ENCODE results near the gene RBCK1. TPM values are rescaled to one million over a fixed set of nuclear protein-coding genes. Genes with fewer than 3 reads are reported as not detected.
"Not testable (repeated sequence)": the region's sequence is repeated elsewhere in the genome, so short reads cannot be mapped to it uniquely, and the experiment has no call there.

RBCK1 gene
- total RNA-seq, 1 experiment from 2014 or later: 96.6 TPM

DNA sequence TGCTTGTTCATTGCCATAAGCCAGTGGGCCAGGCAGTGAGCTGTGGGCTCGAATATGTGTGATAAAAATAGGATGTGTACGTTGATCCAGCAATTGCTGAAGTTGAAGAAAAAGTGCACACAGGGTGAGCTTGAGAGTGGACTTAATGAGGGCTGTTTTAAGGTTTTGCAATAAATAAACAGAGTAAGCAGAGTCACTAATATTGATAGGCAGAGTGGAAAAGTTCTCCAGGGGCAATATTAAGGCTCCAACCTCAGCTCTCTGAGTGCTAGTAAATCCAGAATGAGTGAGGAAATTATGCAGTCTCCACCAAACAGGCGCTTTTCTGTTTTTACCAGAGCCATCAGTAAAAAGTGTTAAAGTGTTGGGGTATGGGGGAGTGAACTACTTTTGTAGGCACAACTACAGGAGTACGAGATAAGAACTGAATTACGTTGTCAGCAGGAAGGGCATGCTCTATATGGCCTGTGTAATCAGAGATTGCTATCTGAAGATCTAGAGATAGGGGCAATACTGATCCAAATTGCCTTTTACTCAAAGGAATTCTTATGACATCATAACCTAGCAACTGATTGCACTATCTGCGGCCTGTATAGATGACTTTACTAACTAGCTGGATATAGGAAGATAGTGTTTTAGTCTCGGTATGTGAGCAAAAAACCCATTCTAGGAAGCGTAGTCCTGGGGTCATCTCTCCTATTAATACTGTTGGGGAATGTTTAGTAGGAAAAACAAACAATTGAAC lies 61.8 kb downstream of the RBCK1 start:
- H3K36me3 ChIP-seq (ENCODE audit: insufficient read depth, low read length): 0 out of 2 replicates have a peak, but pooled peaks cover 4% of the 10 kb centered on the region
- H2AFZ ChIP-seq (ENCODE audit: low read length): no peak overlapping the region
- no peak overlapping the region for H3K4me2 ChIP-seq (ENCODE audit: low read depth, low read length, poor library complexity, severe bottlenecking)
- DNase-seq: no peak
- H3K9me3 ChIP-seq (ENCODE audit: low read length): no peaks in the 10 kb centered on the region
- no peaks in the 10 kb centered on the region for H3K9me2 ChIP-seq (replicated peaks; ENCODE audit: insufficient read depth, low read length)
- no peaks in the 10 kb centered on the region for H3K79me2 ChIP-seq (ENCODE audit: low read length)
- H3K4me1 ChIP-seq (ENCODE audit: low read length): no peaks in the 10 kb centered on the region
- no peak overlapping the region for H3K27ac ChIP-seq (ENCODE audit: low read length)
- H4K20me1 ChIP-seq (ENCODE audit: insufficient read depth, low read depth, low read length): no peaks in the 10 kb centered on the region
- no peak overlapping the region for H3K4me3 ChIP-seq (ENCODE audit: low read length)
- H3K27me3 ChIP-seq (ENCODE audit: low read length): no peaks in the 10 kb centered on the region
- H3K9ac ChIP-seq (ENCODE audit: low read length): no peak overlapping the region

DNA sequence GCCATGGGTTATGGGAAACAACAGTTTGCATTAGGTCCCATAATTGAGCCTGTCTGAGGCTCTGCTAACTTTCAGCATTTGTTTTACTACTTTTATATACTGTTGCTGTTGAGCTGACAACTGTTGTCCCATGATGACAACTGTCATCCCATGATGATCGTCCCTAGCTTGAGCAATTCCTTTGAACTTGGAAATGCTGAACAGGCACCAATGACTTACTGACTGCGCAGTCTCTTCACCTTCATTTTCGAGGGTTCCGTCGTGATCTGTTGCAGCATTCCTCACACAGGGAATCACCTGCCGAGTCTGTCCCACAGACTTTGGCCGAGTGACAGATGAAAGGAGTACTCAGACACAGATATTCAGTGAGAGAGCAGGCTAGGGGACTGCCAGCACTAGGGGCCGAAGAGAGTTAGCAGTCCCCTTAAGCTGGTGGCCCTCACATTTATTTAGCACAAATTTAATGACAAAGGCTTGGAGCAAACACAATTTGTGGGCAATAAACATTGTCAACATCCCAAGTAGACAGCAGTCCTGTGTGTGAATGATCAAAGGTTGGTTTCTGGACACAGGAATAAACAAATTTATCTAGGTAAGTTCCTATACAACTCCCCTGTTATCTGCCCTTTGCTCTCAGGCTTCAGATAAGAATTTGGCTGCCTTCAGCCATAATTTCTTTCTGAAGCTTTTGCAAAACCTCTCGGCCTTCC lies 64.2 kb downstream of the RBCK1 start:
- Histone ChIP-seq H3K79me2 (ENCODE audit: low read length) (no peaks in the 10 kb centered on the region), H3K9me3 (ENCODE audit: low read length) (no peaks in the 10 kb centered on the region), H3K27ac (ENCODE audit: low read length) (no peak overlapping the region), H4K20me1 (ENCODE audit: insufficient read depth, low read depth, low read length) (no peaks in the 10 kb centered on the region), H3K36me3 (ENCODE audit: insufficient read depth, low read length) (peaks cover 14% of the 10 kb centered on the region), H2AFZ (ENCODE audit: low read length) (no peak overlapping the region), H3K9ac (ENCODE audit: low read length) (no peak overlapping the region), H3K27me3 (ENCODE audit: low read length) (no peaks in the 10 kb centered on the region), H3K4me2 (ENCODE audit: low read depth, low read length, poor library complexity, severe bottlenecking) (no peak overlapping the region), H3K4me1 (ENCODE audit: low read length) (no peaks in the 10 kb centered on the region), H3K9me2 (replicated peaks; ENCODE audit: insufficient read depth, low read length) (no peaks in the 10 kb centered on the region), H3K4me3 (ENCODE audit: low read length) (no peak overlapping the region)
- no peak for DNase-seq

DNA sequence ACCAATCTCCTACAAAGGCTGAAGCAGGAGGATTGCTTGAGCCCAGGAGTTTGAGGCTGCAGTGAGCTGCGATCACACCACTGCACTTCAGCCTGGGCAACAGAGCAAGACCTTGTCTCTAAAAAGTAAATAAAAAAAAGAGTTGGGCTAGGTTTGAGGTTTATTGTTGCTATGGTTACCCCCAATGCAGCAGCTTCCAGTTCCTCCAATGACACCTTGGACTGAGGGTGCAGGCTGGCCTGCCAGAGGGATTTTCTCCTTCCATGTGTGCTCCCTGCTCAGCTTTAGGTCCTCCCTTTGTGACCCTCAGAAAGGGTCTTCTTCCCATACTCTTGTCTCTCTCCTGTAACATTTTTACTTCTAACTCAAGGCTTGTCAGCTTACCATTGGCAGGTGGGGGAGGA lies 64.8 kb downstream of the RBCK1 start:
- Histone ChIP-seq H3K9ac (ENCODE audit: low read length) (no peak overlapping the region), H3K27me3 (ENCODE audit: low read length) (no peaks in the 10 kb centered on the region), H3K27ac (ENCODE audit: low read length) (no peak overlapping the region), H3K9me2 (replicated peaks; ENCODE audit: insufficient read depth, low read length) (no peaks in the 10 kb centered on the region), H3K4me1 (ENCODE audit: low read length) (no peaks in the 10 kb centered on the region), H2AFZ (ENCODE audit: low read length) (no peak overlapping the region), H3K9me3 (ENCODE audit: low read length) (no peaks in the 10 kb centered on the region), H3K36me3 (ENCODE audit: insufficient read depth, low read length) (peaks cover 20% of the 10 kb centered on the region), H3K4me3 (ENCODE audit: low read length) (no peak overlapping the region), H3K79me2 (ENCODE audit: low read length) (no peaks in the 10 kb centered on the region), H4K20me1 (ENCODE audit: insufficient read depth, low read depth, low read length) (no peaks in the 10 kb centered on the region), H3K4me2 (ENCODE audit: low read depth, low read length, poor library complexity, severe bottlenecking) (no peak overlapping the region)
- DNase-seq: no peak

DNA sequence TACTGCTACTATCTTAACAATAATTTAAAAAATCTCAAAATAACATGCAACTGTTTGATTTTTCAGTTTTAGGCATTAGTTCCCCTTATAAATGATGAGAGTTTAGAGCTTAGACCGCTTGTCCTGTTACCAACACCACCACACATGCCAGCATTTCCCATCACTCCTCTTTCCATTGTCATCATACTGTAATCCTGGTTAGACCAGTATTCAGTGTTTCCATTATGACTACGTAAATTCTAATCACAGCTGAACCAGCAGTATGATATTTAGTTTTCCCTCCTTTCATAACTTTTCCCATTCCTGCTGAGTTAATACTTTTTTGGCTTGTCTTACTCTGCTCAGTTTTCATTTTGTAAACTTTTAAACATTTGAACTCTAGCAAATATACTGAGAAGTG lies 66.5 kb downstream of the RBCK1 start:
- Histone ChIP-seq H3K4me1 (ENCODE audit: low read length) (no peaks in the 10 kb centered on the region), H3K27ac (ENCODE audit: low read length) (no peak overlapping the region), H3K9ac (ENCODE audit: low read length) (no peak overlapping the region), H3K27me3 (ENCODE audit: low read length) (no peaks in the 10 kb centered on the region), H3K36me3 (ENCODE audit: insufficient read depth, low read length) (peaks cover 25% of the 10 kb centered on the region), H3K4me3 (ENCODE audit: low read length) (no peak overlapping the region), H3K9me3 (ENCODE audit: low read length) (no peaks in the 10 kb centered on the region), H2AFZ (ENCODE audit: low read length) (no peak overlapping the region), H3K4me2 (ENCODE audit: low read depth, low read length, poor library complexity, severe bottlenecking) (no peak overlapping the region), H3K9me2 (replicated peaks; ENCODE audit: insufficient read depth, low read length) (no peaks in the 10 kb centered on the region), H3K79me2 (ENCODE audit: low read length) (no peaks in the 10 kb centered on the region), H4K20me1 (ENCODE audit: insufficient read depth, low read depth, low read length) (0 out of 2 replicates have a peak, but pooled peaks cover 4% of the 10 kb centered on the region)
- DNase-seq: no peak

DNA sequence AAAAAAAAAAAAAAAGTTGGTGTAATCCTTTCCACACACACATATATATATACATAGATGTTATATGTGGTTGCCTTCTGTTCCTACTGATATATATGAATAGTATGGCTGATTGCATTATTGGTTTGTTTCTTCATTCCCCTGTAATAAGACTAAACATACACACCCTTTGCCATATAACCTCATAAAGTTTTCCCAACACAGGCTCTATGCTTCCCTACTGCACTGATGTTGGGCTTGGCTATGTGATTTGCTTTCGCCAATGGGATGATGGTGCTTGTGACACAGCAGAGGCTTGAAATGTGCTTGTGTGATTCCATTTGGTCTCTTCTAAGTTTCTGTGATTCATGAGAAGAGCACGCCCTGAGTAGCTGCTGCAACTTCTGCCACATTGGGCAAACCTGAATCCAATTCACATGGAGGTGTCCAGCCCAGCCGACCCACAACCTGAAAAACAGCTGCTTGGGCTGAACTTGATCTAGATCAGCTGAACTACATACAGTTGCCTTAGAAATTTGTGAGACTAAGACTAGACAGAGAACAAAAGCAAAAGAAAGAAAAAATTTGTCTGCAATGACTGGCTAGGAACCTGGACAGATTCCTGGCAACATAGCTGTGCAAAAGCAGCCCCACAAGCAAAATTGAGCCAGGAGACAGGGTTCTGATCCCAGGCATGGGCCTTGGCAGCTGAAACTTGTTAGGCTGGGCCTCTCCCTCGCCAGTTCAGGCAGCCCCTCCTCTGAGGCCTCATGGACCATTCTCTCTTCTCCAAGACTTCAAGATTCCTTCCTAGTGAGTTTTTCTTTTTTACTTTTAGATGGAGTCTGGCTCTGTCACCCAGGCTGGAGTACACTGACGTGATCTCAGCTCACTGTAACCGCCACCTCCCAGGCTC lies 67.6 kb downstream of the RBCK1 start:
- H4K20me1 ChIP-seq (ENCODE audit: insufficient read depth, low read depth, low read length): 0 out of 2 replicates have a peak, but pooled peaks cover 4% of the 10 kb centered on the region
- peaks cover 25% of the 10 kb centered on the region for H3K36me3 ChIP-seq (ENCODE audit: insufficient read depth, low read length)
- H2AFZ ChIP-seq (ENCODE audit: low read length): no peak overlapping the region
- no peaks in the 10 kb centered on the region for H3K79me2 ChIP-seq (ENCODE audit: low read length)
- no peak overlapping the region for H3K27ac ChIP-seq (ENCODE audit: low read length)
- H3K9me2 ChIP-seq (replicated peaks; ENCODE audit: insufficient read depth, low read length): no peaks in the 10 kb centered on the region
- no peaks in the 10 kb centered on the region for H3K9me3 ChIP-seq (ENCODE audit: low read length)
- H3K27me3 ChIP-seq (ENCODE audit: low read length): no peaks in the 10 kb centered on the region
- H3K4me2 ChIP-seq (ENCODE audit: low read depth, low read length, poor library complexity, severe bottlenecking): no peak overlapping the region
- no peak overlapping the region for H3K9ac ChIP-seq (ENCODE audit: low read length)
- DNase-seq: no peak
- no peak overlapping the region for H3K4me3 ChIP-seq (ENCODE audit: low read length)
- no peaks in the 10 kb centered on the region for H3K4me1 ChIP-seq (ENCODE audit: low read length)

DNA sequence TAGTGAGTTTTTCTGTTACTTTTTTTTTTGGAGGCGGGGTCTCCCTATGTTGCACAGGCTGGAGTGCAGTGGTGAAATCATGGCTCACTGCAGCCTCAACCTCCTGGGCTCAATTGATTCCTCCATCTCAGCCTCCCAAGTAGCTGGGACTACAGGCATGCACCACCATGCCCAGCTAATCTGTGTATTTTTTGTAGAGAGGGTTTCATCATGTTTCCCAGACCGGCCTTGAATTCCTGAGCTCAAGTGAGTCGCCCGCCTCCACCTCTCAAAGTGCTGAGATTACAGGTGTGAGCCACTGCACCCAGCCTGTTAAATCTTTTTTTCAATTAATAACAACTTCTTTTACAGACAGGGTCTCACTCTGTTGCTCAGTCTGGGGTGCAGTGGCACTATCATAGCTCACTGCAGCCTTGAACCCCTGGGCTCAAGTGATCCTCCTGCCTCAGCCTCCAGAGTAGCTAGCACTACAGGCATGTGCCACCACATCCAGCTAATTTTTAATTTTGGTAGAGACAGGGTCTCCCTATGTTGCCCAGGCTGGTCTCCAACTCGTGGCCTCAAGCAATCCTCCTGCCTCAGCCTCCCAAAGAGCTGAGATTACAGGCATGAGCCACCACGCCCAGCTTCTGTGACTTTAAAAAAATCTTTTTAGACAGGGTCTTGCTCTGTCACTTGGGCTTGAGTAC lies 68.6 kb downstream of the RBCK1 start:
- H3K9ac ChIP-seq (ENCODE audit: low read length); H3K9me2 ChIP-seq (replicated peaks; ENCODE audit: insufficient read depth, low read length); DNase-seq; H3K27me3 ChIP-seq (ENCODE audit: low read length); H3K4me3 ChIP-seq (ENCODE audit: low read length); H2AFZ ChIP-seq (ENCODE audit: low read length); H3K4me1 ChIP-seq (ENCODE audit: low read length); H3K9me3 ChIP-seq (ENCODE audit: low read length); H3K27ac ChIP-seq (ENCODE audit: low read length); H3K79me2 ChIP-seq (ENCODE audit: low read length); H3K4me2 ChIP-seq (ENCODE audit: low read depth, low read length, poor library complexity, severe bottlenecking); H4K20me1 ChIP-seq (ENCODE audit: insufficient read depth, low read depth, low read length): not testable (repeated sequence)
- H3K36me3 ChIP-seq (ENCODE audit: insufficient read depth, low read length): peaks cover 27% of the 10 kb centered on the region

DNA sequence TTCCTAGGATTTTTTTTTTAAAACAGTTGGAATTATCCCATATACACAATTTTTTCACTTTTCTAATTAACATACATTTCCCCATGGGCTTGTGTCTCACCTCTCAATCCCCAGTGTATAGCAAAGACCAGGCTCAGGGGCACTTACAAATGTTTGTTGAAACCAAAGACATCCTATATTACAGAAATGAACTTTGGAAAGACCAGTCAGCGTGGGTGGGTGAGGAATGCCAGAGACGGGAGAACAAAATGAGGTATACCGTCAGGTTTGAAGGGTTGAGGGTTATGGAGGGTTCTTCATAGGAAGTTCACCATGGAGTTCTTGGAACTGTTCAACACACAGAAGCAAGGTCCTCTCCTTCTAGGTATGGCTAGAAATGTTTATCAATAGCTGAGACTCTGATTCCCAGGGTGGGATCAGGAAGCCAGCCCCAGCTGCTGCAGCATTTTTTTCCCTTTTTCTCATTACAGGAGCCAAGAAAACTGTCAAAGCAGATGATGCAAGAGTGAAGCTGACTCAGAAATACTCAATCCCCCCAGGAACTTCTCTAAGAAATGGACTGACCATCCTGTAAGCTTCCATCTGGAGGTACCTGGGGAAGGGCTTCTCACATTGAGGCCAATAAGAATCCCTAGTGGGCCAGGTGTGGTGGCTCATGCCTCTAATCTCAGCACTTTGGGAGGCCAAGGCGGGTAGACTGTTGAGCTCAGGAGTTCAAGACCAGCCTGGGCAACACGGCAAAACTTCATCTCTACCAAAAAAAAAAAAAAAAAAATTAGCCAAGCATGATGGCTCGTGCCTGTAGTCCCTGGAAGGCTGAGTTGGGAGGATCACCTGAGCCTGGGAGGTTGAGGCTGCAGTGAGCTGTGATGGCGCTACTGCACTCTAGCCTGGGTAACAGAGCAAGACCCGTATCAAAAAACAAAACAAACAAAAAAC lies 70.2 kb downstream of the RBCK1 start:
- no peak overlapping the region for H3K9ac ChIP-seq (ENCODE audit: low read length)
- no peak for DNase-seq
- no peak overlapping the region for H3K4me2 ChIP-seq (ENCODE audit: low read depth, low read length, poor library complexity, severe bottlenecking)
- no peaks in the 10 kb centered on the region for H3K27me3 ChIP-seq (ENCODE audit: low read length)
- H3K4me1 ChIP-seq (ENCODE audit: low read length): no peaks in the 10 kb centered on the region
- 0 out of 2 replicates have a peak, but pooled peaks cover 4% of the 10 kb centered on the region for H4K20me1 ChIP-seq (ENCODE audit: insufficient read depth, low read depth, low read length)
- H2AFZ ChIP-seq (ENCODE audit: low read length): no peak overlapping the region
- no peaks in the 10 kb centered on the region for H3K9me2 ChIP-seq (replicated peaks; ENCODE audit: insufficient read depth, low read length)
- H3K27ac ChIP-seq (ENCODE audit: low read length): no peak overlapping the region
- no peak overlapping the region for H3K4me3 ChIP-seq (ENCODE audit: low read length)
- H3K9me3 ChIP-seq (ENCODE audit: low read length): no peaks in the 10 kb centered on the region
- peaks cover 30% of the 10 kb centered on the region for H3K36me3 ChIP-seq (ENCODE audit: insufficient read depth, low read length)
- H3K79me2 ChIP-seq (ENCODE audit: low read length): no peaks in the 10 kb centered on the region
